ENCODE results near the gene EP400.
A peak's percentile ranks its signal among the peaks of the same experiment; 100 is the strongest.
"Not testable (repeated sequence)": the region's sequence is repeated elsewhere in the genome, so short reads cannot be mapped to it uniquely, and the experiment has no call there.

EP400 gene

DNA sequence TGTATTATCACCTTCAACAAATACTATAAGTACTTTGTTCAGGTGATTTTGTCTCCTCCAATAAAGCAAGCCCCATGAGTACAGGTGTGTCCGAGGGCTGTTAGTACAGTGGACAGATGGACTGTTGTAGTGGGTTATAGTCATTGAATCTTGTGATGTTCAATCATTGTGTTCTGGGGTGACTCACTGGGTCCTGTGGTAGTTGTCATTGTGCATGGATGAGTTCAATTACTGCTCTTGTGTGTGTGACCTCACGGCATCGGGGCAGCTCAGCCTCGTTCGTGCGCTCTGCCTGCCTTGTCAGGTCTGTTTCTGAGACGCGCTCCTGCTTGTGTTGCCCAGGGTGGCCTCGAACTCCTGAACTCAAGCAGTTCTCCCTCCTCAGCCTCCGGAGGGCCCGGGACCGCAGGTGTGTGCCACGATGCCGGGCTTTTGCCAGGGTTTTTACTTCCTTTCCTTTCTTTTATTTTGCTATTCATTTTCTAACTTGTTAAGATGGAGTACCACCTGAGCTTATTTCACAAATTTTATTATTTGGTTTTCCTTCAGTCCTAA is 122.2 kb downstream of the EP400 start:
- DNase-seq = no peak

DNA sequence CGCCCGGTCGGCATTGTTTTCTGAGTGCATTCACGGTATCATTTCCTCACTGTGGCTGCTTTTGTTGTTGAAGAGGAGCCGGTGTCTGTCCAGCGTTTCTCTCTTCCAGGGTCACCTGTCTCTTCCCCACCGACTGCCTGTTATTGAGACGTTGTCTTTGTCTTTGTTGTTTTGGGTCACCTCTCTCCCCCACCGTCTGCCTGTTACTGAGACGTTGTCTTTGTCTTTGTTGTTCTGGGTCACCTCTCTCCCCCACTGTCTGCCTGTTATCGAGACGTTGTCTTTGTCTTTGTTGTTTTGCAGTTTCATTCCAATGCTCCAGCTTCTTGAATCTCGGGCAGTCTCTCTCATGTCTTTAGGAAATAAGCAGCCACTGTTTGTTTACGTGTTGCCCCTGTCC is 124.5 kb downstream of the EP400 start:
- no peak for DNase-seq

DNA sequence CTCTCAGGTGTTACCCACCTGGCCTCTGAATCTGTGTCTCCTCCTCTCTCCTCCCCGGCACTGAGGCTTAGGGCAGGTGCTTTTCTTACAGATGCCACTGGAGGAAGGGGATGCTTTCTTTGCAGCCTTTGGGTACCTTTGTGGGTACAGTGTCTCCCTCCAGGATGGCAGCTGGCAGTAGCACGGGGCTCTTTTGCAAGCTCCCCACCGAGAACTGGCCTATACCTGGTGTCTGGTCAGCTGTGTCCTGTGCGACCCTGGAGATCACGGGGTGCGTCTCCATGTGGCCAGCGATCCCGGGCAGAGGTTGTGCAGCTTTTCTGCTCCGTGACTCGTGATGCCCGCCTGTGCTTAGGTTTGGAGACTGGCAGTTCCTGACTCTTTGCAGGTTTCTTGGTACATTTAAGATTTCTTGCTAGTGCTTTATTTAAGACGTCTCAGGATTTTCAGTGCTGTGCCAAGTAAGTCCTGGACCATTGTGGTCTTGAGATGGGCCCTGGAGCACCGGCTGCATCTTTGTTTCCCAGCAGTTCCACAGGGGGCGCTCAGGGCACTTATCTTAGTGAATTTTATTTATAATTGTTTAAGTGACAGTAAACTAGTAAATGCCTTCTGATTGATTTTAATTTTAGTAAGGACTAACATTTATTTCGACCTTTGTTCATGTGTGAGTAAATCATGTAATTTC is 125.4 kb downstream of the EP400 start:
- no peak for DNase-seq

DNA sequence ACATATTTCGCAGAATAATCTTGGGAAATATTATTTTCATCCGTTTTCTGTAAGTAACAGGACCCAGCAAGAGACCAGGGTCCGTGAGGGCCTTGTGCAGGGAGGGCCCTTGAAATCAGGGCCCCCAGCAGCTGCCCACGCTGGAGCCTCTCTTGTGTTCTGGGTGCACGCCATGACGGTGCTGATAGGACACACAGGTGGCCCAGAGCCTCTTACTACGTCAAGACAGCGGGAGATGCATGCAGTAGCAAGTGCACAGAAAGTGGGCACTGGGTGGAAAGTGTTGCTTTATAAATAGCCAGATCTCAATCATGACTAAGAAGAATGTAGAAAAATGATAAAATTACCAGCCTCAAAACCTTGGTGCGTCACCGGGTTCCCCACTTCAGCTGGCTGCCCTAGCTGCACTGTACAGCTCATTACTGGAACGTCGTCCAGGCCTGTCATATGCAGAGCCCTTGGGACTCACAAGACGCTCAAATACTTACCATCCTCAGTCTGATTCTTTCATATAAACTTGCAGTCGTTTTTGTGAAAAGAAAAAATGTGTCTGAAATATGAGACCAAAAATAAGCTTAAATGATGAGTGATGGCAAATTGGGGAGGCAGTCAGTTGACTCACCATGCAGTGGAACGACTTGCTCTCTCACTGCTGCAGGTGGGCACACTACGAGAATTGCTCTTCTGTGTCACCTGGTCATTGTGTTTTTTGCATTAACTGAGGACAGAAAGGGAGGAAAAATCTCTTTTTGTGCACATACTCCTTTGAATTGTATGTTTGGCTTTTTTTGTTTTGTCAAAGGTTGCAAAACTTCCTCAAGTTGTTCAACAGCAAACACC is 126.2 kb downstream of the EP400 start:
- DNase-seq = no peak

DNA sequence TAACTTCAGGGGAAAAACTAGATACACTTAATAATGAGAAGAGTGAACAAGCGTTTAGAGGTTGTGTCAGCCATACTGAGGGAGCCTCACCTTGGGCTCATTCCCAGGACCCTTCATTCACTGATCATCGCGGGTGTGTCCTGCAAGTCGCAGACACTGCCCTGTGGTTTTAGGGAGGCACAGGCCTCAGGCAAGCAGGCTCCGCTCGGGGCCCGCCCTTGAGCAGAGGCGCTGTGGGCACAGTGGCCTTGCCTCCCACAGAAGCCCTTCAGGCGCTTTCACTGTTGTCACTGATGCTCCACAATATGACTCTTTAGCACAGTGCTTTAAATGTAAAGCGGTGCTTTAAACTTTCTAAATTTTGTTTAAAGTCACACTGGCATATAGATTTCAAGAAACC is 127.0 kb downstream of the EP400 start:
- DNase-seq = no peak

DNA sequence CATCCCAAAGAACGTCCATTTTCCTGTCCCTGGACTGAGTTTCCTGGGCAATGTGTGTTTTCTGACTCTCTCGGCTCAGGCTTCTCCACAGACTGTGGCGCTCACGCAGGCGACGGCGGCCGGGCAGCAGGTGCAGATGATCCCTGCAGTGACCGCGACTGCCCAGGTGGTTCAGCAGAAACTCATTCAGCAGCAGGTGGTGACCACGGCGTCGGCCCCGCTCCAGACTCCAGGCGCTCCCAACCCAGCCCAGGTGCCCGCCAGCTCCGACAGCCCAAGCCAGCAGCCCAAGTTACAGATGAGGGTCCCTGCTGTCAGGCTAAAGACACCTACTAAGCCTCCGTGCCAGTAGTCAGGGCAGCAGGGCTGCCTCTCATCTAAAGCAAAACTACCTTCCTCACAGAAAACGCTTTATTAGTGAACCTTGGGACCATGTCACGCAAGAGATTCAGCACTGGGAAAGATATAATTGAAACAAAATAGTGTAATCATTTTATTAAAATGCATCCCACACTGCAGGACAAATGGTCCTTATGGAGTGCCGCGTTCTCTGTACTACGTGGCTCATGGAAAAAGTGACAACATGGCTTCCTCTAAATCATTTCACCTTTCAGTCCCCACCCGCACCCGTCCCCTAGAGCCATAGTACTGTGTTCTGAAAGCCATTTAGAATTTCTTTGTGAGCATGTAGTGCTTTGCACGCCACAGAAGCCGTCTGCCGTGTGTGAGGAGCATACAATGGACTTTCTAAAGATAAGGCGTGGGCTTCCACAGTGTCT is 127.8 kb downstream of the EP400 start:
- no peak for DNase-seq

DNA sequence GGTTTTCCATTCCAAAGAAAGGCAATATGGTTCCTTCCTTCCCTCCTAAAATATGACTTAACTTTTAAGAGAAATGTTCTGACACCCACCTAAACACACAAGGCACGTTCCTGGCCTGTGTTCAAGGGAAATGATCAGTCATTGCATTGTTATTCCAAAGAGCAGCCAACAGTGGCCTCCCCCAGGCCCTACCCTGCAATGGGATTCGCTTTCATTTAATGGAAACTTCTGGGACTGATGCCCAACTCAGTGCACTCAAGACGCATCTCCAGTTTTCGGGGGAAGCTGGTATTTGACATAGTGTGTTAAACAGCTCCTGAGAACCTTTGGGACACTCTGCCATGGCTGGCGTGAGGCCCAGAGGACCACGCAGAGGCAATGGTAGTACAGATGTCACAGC is 128.4 kb downstream of the EP400 start:
- no peak for DNase-seq

DNA sequence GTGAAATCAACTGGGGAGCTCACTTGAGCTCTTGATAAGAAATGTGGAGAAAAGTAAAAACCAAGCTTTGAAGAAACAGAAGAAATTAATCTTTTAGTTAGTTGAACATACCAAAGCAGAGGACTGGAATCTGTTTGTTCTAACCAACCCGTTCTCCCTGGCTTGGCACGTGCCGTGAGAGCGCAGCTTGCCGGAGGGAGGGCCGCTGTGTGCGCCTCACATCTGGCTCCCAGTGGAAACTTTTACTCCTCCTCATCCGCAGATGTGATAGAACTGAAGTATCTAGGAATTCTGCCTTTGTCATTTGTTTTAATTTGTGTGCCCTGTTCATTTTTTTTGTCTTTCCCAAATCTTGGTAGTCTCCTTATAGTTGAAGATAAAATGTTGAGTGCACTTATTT is 129.5 kb downstream of the EP400 start:
- no peak for DNase-seq

DNA sequence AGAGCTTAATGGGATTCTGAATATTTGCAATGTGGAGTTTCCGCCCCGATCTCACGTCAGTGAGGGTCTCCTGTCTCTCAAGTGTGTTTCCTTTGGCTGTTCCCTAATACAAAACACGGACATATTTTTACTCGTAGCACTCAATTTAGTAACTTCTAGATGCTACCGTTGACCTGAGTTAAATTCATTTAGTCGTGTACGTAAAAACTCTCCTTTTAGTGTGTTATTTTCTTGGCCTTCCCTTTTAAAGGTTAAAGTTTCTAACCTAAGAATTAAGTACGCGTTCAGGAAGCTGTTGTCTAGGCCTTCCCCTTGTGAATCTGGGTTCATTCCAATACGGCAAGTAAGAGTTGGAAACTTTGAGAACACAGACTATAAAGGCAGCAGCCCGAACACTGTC is 130.0 kb downstream of the EP400 start:
- DNase-seq = no peak

DNA sequence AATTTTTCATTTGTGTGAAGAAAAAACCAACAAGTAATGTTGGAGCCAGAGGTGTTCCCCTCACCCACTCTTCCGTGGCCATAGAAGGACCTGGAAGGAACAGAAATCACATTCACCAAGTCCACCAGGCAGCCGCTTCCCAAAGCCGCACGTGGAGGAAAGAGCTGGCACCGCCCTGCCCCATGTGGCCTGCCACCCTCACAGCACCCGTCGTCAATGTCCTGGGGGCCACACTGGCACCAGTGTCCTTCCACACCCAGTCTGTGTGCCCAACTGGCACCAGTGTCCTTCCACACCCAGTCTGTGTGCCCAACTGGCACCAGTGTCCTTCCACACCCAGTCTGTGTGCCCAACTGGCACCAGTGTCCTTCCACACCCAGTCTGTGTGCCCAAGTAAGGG is 130.8 kb downstream of the EP400 start:
- not testable (repeated sequence) for DNase-seq

DNA sequence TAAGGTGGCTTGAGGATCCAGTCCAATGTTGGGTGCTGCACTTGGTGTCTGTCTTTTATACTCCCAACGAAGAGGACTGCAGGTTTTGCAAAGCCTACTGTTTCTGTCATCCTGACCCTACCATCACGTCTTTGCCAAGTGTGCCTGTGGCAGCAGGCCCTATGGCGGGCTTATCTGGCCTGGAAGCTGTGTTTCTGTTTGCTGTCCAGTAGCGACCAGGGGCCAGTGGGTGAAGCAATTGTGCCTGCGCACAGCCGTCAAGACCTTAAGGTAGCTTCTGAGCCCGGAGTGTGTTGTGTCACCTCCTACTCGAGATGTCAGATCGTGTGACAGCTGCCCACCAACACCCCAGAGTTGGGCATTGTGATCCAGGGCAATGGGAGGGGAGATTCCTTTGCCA is 131.7 kb downstream of the EP400 start:
- no peak for DNase-seq

DNA sequence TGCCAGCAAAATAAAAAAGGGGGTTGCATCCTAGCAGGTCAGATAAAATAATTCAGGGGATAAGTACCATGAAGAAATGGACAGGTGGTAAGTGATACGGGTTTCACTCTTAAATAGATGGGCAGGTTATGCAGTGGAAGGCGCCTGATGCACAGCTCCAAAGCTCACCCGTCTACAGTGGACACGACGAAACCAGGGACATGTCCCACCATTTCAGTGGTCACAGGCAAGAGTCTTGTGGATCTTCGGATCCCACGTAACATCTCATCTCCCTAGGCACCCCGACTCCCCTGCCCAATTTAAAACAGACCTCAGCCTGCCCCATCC is 133.8 kb downstream of the EP400 start:
- peak in 1 of 2 experiments; percentile 33 for DNase-seq

DNA sequence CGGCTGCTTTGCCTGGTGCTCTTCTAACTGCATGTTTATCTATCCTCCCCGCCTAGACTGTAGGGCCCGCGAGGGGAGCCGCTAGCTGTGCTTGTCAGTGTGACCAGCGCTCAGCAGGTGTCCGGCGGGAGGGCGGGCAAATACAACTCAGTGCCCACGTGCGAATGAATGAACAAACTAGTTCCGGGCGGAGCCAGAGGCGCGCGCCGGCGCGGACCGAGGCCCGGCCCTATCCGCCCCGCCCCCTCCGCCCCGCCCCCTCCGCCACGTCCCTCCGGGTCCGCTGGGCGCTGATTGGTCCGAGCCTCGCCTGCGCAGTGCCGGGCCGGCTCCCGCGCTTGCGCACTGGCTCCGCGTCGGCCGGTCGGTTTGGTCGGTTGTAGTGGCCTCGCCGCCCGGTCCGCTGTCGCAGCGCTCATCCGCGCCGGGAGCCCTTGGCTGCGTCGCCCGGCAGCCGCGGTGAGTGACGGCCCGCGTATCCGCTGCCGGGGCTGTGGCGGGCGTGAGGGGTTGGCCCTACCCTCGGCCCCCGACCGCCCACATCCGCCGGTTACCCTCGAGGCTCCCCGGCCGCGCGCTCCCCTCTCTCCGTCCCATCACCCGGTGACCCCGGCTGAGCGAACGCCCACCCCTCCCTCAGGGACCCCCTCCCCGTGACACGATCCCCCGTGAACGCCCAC is 134.3 kb downstream of the EP400 start:
- DNase-seq = peak; percentile 73 to 87

DNA sequence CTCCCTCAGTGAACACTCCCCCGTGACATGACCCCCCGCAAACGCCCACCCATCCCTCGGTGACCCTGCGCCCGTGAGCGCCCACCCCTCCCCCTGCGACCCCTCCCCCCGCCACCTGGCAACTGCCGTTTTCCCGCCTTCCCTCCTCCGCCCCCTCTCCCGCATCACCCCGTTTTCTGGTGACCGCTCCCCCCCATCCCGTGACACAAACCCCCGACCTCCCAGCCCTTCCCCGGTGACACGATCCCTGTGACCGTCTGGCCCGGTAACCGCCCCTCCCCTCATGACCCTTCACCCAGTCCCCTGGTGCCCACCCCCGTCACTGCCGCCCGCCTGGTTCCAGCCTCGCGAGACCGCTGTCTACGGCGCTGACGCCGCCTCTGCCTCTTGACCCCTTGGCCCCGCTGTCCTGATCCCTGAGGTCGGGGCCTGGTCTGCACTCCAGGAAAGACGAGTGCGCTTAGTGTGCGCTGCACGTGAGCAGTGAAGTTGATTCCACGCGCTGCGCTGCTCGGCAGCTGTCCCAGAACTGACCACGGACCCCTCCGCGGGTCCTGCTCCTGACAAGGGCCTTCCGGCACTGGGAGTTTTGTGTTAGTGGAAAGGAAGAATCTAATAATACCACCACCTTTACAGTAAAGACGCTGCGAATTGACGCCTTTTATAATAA is 135.0 kb downstream of the EP400 start:
- peak in 1 of 2 experiments; percentile 21 for DNase-seq

DNA sequence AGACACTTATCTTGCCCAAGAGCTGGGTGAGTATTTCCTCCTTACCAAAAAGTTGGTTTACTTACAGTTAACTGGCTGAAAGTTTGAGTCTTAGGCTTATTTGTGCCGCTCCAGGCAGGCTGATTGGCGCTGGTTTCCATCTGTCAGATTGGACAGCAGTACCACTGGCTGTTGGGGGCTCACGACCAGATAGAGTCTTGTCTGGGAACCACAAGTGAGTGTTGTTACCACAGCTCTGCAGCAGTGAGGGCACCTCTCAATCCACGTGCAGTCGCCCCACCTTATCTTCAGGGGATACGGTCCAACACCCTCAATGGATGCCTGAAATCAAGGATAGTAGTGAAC is 135.5 kb downstream of the EP400 start:
- DNase-seq = no peak

DNA sequence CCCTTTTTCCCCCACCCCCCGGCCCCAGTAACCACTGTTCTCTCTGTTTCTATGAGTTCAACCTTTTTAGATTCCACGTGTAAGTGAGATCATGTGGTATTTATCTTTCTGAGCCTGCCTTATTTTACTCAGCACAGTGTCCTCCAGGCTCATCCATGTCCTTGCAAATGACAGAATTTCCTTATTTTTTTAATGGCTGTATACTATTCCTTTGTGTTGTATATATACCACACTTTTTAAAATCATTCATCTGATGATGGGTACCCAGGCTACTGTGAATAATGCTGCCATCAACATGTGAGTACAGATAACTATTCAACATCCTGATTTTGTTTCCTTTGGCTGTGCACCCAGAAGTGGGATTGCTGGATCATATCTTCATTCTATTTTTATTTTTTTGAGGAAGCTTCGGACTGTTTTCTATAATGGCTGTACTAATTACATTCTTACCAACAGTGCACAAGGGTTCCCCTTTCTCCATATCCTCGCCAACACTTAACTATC is 139.7 kb downstream of the EP400 start:
- DNase-seq = no peak

DNA sequence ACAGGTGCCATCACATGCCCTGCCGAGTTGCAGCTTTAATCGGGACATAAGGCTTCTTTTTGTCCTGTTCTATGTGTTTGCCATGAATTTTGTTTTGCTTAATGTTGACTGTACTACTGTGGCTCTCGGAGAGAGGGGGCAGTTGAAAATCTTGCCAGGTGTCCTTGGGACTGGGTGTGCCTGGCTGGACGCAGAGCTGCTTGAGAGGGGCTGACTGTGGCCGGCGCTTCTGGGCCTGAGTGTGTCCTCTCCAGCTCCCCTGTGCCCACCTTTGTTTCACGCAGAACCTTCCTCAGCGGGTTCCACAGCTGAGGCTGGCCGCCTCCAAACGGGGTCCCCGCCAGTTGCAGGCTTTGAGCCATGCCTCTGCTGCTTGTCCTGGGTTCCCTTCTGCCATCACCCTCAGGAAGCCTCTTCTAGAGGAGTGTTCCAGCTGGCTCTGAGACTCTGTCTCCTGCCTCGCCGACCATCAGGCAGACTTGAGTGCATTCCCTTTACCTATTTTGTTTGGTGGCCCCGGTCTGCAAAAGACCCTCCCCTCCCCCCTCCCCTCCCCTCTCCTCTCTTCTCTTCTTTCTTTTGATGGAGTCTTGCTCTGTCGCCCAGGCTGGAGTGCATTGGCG is 144.6 kb downstream of the EP400 start:
- DNase-seq = no peak

DNA sequence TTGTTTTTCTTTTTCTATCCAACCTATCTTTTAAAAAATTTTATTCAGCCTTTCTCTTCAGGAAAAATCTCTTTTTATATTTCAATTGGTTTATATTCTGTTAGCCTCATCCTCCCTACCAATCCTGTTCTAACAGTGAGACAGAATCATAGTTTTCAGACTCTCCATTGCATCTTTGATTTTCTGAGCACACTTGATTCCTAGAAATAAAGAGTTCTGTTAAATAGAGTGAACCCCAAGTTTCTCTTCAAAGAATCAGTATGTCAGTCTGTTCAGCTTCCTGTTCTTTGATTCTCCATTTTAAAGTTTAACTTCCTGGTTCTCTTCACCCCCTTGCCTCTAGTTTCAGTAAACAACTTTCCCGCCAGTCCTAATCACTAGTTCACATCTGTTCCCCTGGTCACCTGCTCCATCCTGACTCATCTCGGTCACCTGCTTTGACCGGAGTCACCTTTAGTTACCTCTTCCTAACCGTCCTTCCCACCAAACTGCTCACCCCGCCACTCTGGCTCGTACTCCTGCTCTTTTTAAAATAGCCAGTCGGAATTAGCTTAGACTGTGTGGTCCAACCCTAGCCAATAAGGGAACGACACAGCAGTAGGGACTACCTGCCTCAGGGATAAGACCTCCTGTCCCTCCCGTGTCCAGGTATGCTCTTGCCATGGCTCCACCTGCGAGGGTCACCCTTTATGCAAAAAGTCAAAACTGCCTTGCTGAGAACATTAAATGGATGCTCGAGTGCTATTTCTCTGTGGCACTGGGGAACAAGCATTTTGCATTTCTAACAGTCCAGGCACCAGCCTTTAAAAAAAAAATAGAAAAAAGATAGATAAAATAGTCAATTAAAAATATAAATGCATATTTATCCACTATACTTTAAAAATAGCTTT is 146.0 kb downstream of the EP400 start:
- DNase-seq = no peak

DNA sequence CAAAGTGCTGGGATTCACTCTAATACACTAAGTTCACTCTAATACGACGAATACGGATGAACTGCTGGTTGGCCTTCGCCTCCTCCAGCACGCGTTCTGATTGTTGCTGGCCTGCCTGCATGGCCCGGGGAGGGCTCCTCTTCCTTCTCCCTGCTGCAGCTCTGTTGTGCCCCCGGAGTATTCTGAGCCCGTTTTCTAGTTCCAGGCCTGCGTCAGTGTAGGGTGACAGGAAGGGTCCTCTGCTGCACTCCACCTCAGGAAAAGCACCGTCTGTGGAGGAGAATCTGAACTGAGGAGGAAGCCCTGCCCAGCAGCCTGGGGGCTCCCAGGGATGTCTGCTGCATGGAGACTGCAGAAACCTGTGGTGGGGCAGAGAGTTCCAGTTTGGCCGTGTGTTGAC is 150.0 kb downstream of the EP400 start:
- no peak for DNase-seq

DNA sequence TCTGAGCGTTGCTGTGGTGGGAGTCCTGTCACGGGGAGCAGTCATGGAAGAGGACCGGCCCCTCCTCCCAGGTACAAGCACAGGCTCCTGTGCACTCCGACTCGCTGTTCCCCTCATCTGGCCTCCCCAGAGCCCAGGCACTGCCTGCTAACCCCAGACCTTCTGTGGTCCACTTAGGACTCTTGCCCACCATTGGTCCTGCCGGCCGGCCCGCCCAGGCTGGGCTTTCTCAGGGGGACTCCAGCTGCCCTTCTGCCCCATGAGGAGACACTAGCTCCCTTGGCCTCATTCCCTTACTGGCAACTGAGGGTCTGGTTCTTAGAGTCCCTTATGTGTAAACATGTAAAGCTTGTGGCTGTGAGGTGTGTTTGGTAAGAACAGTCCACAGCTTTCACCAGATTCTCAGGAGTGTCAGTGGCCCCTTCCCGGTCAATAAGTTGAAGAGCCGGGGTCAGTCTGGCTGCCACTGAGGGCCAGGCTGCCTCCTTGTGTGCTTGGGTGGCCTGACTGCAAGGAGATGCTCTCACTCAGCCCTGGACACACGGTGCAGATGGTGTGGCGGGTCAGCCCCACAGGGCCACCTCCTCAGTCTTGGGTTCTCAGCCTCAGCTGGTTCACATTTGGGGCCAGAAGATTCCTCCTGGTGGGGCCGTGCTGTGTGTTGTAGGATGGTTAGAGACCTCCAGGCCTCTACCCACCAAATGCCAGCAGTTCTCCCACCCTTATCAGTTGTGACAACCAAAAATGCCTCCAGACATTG is 150.7 kb downstream of the EP400 start:
- no peak for DNase-seq

All from NCI-H524 (cell line).